GM21825 (cell line): ENCODE data around the gene TENM4.

Experiments
- ATAC-seq: cut with Tn5 transposase; IDR thresholded peaks from one replicate; pipeline ENCODE4 v1.9.1; 2021; ENCODE audit warnings: mild to moderate bottlenecking, moderate library complexity; ENCODE audit not compliant: unreplicated experiment

The TENM4 gene

GRCh38 chr11:79095424-79095823 is 345.4 kb downstream of the TENM4 start:
- no peak for ATAC-seq

DNA sequence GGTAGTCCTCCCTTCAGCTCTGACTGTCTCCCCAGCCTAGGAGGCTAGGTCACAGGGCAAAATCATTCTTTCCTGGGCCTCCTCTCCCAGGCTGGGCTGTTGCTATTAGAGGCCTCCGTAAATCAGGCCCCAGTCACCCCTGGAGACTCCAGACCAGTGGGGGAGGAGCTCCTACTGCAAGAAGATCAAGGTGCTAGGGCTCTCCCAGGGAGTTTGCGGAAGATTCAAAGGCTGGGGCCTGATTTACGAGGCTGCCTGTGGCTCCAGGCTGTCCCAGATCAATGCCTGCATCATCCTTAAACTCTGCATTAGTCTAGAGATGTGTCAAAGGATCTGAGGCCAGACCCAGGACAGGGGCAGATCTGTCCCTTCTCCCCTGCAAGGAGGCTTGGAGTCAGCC is 346.2 kb downstream of the TENM4 start:
- no peak for ATAC-seq

- ATAC-seq: no peak
These were observed 348.0 kb downstream of the TENM4 start for GRCh38 chr11:79092791-79093353.

DNA sequence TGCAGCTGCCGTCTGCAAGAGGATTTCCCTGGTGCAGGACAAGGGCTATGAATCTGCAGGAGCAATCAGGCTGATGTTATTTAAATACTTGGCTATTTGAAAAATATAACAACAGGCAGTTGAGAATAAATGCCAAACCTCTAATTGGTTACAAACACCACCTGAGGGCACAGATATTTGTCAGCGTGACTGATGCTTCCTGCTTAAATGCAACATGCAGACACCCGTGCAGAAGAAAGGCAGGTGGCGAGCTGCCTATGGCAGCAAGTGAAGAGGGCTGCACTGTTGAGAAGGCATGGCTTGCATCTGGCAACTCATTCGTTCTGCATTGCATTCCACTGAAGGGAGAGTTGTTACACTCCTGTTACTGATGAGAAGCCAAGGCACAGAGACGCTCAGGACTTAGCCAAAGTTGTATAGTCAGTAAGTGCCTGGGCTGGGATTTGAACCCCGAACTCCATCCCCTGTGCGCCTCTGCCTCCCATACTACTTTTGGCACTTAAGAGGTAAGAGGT is 350.6 kb downstream of the TENM4 start:
- ATAC-seq: no peak

GRCh38 chr11:79089601-79090000 is 351.2 kb downstream of the TENM4 start:
- ATAC-seq: no peak

DNA sequence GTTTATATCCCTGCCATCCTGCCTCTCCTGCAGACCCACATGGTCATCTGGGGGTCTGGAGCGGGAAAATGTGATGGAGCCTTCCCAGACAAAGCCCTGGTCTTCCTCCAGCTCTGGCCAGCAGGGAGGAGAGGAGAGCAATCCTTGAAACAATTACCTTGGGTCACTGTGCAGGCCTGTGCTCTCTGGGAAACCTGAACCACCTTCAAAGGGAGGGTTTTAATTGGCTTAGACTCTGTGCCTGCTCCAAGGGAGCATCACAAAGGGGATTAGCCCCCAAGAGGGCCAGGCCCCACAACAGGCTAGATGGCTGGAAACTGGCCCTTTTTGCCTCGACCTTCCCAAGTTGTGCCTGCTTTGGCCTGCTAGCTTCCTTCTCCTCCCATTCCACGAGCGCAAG is 351.9 kb downstream of the TENM4 start:
- ATAC-seq: no peak

GRCh38 chr11:79087961-79088318 is 352.9 kb downstream of the TENM4 start:
- ATAC-seq: no peak

- no peak for ATAC-seq
These were observed 353.4 kb downstream of the TENM4 start for GRCh38 chr11:79087238-79087960.

GRCh38 chr11:79086056-79086455 is 354.8 kb downstream of the TENM4 start:
- ATAC-seq: no peak

DNA sequence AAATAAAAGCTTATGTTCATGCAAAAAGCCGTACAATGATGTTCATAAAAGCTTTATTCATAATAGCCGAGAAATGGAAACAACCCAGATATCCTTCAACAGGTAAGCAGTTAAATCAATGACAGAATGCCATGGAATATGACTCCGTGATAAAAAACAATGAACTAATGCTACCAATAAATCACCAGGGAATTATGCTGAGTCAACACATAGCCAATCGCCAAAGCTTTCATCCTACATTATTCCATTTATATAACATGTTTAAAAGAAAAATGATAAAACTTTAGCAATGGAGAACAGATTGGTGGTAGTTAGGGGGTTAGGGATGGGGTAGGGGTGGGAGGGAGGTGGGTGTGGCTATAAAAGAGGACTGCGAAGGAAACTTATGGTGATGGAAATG is 356.4 kb downstream of the TENM4 start:
- ATAC-seq: no peak

DNA sequence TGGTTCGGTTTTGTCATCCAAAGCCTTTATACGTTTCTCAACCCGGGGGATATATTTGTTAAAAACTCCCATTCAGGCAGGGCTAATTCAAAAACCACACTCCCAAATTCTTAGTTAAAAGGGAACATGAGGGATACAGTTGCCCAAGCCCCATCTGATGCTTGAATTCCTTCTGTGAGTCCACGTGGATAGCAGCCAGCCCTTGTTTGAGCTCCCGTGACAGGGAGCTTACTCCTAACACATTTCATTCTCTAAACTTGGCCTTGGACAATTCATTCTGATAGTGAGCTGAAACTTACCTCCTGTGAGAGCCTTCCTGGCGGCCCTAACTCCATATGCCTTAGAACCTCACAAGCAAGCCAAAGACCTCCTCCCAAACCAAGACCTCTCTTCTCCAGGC is 357.5 kb downstream of the TENM4 start:
- no peak for ATAC-seq

DNA sequence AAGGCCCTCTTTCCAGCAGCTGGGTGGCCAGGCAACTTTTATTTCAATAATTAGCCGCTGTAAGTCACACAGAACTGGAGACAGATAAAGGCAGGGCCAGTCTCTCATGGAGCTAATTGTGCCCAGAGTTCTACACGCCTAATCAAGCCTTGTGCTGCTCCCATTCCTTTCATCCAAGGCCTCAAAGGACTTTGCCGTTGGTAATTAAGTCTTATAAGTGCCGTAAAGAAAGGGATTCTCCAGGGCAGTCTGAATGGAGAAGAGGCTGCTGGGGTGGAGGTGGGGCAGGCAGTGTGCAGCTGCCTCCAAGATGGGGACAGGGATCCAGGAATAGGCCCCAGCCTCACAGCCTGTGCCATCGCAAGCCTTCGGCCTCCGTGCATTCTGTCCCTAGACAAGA is 357.9 kb downstream of the TENM4 start:
- ATAC-seq: no peak

DNA sequence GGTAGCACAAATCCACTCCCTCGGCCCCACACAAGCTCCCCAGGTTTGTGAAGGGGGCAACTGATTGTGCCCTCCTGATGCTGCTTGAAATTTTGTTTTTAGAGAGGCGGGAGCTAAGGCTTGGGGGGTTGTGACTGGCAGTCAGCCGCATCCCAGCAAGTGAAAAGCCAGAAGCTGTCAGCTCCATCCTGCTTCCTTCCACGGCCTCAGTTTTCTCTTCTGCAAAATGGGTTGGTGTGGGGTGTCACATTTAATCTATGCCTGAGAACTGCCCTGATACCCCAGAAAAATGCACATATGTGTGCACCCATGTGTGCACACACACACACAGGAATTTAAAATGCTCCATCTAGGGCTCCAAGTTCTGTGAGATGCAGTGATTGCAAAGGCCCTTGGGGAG is 358.6 kb downstream of the TENM4 start:
- no peak for ATAC-seq

GRCh38 chr11:79081471-79082031 is 359.3 kb downstream of the TENM4 start:
- no peak for ATAC-seq

DNA sequence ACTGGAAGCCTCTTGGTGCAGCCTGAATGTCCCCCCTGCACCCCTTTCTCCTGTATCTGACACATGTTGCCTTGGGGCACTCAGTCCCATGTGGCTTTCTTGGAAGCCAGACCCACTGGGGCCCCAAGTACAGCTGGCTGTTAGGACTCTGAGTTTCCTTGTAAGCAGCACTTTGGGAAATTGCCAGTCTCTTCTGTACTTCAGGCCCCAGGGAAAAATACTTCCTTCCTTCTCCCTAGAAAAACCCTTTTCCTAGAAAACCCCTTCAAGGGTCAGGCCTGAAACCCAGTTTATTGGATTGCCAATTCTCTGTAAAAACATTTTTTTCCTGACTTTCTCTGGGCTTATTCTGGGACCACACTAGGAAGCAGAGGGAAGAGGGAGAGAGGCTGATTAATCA is 360.3 kb downstream of the TENM4 start:
- no peak for ATAC-seq

- ATAC-seq: no peak
These were observed 361.8 kb downstream of the TENM4 start for GRCh38 chr11:79078999-79079398.

- no peak for ATAC-seq
These were observed 362.4 kb downstream of the TENM4 start for GRCh38 chr11:79078456-79078855.

- ATAC-seq: no peak
These were observed 363.0 kb downstream of the TENM4 start for GRCh38 chr11:79077702-79078330.

DNA sequence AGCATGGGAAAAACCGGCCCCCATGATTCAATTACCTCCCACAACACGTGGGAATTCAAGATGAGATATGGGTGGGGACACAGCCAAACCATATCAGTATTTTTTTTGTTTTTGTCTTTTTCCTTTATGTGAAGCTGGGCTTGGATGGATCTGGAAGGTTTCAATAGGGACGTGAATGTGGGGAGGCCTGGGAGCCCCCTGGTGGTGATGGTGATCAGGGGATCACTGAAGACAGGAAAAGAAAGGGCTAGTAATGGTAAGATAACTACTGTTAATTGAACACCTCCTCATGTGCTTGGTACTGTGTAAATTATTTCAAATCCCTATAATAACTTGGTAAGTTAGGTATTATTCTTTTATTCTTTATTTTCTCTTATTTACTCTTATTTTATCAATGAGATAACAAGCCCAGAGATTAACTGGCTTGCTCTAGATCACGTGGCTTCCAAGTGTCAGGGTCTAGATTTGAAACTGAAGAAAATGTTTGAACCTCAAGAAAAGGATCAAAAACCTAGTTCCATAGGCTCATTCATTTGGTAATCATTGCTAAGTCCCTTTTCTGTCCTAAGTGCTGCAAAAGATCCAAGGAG is 364.2 kb downstream of the TENM4 start:
- no peak for ATAC-seq

DNA sequence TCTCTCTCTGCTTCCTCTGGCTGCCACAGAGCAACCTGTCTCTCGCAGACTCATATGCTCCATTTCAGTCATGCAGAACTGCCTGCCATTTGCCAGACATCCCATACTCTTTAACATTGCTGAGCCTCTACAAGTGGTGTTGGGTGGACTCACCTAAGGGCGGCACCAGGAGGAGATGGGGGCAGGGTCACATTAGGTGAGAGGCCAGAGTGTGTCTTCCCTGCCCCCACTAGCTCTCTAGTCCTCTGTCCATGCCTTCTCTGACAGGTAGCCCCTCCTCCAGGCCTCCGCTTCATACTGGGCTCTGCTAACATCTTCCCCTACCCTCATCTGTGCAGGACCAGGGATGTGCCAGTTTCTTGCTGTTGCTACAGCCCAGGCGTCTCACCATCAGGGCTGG is 366.3 kb downstream of the TENM4 start:
- no peak for ATAC-seq

DNA sequence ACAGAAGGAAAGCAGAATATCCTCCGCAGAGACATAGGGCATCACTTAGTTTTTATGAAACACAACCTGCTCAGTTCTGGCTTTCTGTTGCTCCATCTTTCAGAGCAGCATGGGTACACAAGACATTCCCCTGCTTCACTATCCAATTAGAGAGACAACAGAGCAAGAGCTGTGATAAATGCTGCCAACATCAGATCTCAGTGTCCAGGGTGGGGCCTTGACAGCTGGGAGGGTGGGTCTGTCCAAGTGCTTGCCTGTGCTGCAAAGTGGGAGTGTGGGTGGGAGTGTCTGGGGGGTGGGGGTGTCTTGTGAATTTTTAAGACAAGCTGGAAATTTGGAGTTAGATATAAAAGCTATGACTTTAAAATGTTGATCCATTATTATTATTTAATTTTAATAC is 369.6 kb downstream of the TENM4 start:
- ATAC-seq: no peak

GRCh38 chr11:79070518-79070917 is 370.3 kb downstream of the TENM4 start:
- no peak for ATAC-seq
